GM21528 (cell line): ENCODE data around the gene CD163L1.

Source experiments
- ATAC-seq: cut with Tn5 transposase; IDR thresholded peaks from one replicate; pipeline ENCODE4 v1.9.1; 2021; ENCODE audit warnings: mild to moderate bottlenecking, moderate library complexity; ENCODE audit not compliant: unreplicated experiment, low FRiP score

Gene CD163L1

DNA sequence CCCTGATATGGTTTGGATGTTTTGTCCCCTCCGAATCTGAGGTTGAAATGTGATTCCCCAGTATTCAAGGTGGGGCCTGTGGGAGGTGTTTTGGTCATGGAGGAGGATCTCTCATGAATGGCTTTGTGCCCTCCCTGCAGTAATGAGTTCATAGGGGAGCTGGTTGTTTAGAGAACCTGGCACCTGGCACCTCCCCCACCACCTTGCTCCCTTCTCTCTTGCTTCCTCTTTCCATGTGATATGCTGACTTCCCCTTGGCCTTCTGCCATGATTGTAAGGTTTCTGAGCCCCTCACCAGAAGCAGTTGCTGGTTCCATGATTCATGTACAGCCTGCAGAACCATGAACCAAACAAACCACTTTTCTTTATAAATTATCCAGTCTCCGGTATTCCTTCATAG lies 32.6 kb downstream of the CD163L1 start:
- no peak for ATAC-seq

- no peak for ATAC-seq
Measured at GRCh38 chr12:7404275-7404674, 39.7 kb downstream of the CD163L1 start.

GRCh38 chr12:7403466-7403865 lies 40.5 kb downstream of the CD163L1 start:
- ATAC-seq = no peak

GRCh38 chr12:7399089-7399488 lies 44.9 kb downstream of the CD163L1 start:
- no peak for ATAC-seq

- no peak for ATAC-seq
Measured at GRCh38 chr12:7396418-7396817, 47.5 kb downstream of the CD163L1 start.

DNA sequence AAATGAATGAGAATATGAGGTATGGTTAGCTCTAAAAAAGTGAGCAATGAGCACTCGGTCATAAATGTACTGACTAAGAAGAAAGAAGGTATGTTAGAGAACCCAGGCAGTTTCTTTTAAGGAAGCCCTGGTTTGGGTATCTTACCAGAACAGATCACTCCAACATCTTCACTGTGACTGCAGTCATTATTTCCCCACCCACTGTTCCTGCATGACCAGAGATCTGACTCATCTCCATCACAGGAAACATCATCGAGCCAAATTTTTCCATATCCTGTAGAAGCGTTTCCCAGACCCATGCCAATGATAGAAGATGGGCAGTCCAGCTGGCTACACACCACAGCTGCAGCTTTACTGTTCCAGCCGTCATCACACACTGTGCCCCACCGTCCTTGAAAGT lies 48.0 kb downstream of the CD163L1 start:
- ATAC-seq = no peak

- no peak for ATAC-seq
Measured at GRCh38 chr12:7387289-7387688, 56.7 kb downstream of the CD163L1 start.

DNA sequence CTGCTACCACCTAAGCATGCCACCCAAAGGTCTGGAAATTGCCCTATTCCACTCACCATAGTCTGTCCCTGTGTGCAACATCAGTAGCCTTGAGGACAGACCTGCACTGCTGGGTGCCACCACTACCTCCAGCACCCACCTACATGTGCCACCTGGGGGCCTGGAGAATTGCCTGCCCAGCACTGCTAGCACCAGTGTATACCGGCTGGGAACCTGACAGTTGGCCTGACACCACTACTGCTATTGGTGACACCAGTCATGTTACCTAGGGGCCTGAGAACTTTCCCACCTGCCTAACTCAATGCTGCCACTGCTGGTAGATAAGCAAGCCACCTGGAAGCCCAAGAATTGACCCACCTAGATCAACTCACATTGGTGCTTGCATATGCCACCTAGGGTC lies 60.8 kb downstream of the CD163L1 start:
- ATAC-seq = no peak

- no peak for ATAC-seq
Measured at GRCh38 chr12:7376196-7376595, 67.8 kb downstream of the CD163L1 start.

GRCh38 chr12:7375145-7375543 lies 68.8 kb downstream of the CD163L1 start:
- no peak for ATAC-seq

DNA sequence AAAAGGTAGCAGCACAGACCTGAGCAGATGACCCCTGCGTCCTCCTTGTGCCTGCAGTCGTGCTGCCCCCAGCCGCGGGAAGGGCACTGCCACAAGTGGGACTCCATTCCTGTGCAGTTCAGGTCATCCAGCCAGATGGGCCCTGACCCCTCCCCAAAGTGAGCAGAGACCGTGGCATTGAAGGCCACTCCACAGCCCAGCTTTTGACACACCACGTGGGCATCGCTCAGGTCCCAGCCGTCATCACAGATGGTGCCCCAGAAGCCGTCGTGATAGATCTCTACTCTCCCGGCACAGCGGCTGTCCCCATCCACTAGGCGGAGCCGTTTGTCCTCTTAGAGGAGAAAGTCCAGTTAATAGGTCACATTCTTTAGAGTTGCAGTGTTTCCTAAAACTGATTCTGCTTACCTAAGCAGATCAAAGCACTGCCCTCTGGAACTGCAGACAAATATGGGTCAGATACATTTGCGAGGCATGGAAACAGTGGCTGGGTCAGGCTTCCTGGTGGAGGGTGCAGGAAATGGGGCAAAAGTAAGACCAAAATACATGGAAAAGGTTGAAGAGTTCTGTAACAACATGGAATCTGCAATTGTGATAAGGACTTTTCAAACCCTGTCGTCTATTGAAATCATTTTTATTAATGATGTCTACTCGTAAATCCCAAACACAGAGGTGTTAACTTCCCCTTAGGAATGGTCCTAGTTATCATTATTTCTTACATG lies 69.4 kb downstream of the CD163L1 start:
- no peak for ATAC-seq

- no peak for ATAC-seq
Measured at GRCh38 chr12:7373226-7373625, 70.7 kb downstream of the CD163L1 start.

DNA sequence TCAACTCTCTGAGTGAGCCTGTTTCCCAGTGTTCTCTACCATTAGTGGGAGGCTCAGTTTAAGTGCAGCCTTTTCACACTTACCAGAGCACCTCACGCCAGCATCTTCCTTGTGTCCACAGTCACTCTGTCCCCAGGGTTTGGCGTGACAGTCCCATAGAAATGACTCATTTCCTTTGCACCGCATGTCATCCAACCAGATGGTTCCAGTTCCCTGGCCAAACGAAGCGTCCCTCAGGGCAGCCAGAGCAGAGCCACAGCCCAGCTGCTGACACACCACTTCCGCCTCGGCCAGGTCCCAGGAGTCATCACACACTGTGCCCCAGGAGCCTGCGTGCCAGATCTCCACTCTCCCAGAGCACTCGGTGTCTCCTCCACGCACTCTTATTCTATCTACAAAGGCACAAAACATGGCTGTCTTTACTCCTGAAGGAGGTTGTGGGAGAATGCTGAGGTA lies 74.7 kb downstream of the CD163L1 start:
- ATAC-seq = no peak

GRCh38 chr12:7362734-7363133 lies 81.2 kb downstream of the CD163L1 start:
- ATAC-seq = no peak

DNA sequence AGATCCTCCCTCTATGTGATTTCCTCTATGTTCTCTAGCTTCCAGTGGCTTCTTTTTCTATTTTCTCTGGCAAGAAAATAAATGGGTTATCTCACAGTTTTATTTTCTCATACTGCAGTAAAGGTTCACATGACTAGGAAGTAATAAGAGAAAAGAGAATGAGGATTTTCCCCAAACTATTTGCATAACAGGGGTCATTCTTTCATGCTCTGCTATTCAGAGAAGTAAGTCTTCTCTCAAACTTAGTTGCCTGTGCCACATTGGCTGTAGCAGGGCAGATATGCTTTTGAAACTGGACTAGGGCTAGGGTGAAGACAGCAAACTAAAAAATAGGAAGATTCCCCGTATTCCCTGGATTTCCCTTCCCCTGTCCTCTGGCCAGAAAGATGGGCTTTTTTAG lies 82.7 kb downstream of the CD163L1 start:
- no peak for ATAC-seq

DNA sequence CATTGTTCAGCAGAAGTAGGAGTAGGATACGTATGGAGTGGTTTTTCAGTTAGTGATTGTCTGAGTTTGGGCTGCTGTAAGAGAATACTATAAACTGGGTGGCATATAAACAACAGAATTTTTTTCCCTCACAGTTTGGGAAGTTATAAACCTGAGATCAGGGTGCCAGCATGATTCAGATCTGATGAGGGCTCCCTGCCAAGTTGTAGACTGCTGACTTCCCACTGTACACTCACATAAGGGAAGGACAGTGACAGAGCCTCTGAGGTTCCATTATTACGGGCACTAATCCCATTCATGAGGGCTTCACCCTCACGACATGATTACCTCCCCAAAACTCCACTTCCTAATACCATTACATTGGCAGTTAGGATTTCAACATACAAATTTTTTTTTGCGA lies 89.4 kb downstream of the CD163L1 start:
- no peak for ATAC-seq

GRCh38 chr12:7352661-7353060 lies 91.3 kb downstream of the CD163L1 start:
- no peak for ATAC-seq

DNA sequence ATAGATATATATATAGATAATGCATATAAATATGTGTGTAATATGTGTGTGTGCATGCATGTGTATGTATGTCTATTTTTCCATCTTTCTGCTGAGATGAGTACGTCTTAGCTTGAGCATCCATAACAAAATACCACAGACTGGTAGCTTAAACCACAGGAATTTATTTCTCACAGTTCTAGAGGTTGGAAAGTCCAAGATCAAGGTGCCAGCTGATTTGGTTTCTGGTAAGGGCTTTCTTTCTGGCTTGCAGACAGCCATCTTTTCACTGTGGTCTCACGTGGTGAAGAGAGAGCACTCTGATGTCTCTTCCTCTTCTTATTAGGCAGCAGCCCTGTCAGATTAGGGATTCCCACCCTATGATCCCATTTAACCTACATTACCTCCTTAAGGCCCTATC lies 92.8 kb downstream of the CD163L1 start:
- no peak for ATAC-seq

DNA sequence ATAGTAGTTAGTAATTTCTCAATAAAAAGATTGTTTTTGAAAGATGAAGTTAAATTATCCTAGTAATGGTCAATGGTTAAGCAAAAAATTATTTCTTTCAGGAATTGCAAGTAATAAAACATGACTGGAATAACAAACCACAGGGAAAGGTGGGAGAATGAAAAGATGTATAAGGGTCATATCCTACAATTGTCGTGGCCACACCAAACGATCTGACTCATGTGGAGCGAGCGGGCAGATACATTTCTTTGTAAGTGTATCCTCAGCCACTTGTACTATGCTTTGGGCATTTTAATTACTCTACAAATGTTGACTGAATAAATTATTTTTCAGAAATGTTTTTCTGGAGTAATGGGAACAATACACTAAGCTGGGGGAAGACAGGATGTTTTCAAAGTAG lies 94.5 kb downstream of the CD163L1 start:
- ATAC-seq = no peak

DNA sequence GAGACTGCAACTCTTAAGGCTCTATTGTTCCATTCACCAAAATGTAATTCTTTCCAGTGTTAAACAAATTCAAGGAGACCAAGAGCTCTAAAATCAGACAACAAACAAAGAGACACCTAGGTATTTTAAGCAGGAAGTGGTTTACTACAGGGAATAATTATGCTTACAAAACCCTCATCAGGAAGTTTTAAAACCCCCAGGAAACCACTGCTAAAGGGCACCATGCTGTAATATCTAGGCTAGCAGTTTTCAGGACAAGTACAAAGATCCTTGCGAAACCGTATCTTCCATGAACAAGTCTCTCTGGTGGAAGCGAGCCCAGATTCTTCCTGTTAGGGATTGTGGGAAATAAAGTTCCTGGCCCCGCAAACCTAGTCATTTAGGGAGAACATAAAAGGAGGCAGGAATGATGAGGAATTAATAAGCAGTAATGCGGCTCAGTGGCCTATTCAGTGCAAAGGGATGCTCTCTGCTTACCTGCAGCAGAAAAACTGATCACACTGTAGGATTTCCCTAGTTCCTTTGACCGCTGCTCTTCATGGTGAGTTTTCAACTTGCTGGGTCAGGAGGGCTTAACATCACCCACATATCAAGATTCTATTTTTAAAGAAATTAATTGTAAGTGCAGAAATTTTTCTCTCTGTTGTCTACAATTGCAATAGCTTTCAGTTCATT lies 97.3 kb downstream of the CD163L1 start:
- ATAC-seq = no peak

GRCh38 chr12:7344833-7345606 lies 98.9 kb downstream of the CD163L1 start:
- no peak for ATAC-seq
